GM12892 (cell line): ENCODE data around the gene GSG1L. TPM values are rescaled to one million over a fixed set of nuclear protein-coding genes. Genes with fewer than 3 reads are reported as not detected.

Source experiments
- DNase-seq: peaks from one replicate; pipeline ENCODE4 v3.0.0; 2011; ENCODE audit not compliant: insufficient read length
- FAIRE-seq: peaks from 2 replicates; lab custom pipeline; 2011; peaks lifted over from hg19 to GRCh38; lab: Jason Lieb, UNC
- POLR2A ChIP-seq: IDR thresholded peaks from 2 replicates; pipeline ENCODE4 v1.6.1; 2011; ENCODE audit warnings: low read depth, low read length, control low read depth
- POLR2AphosphoS5 ChIP-seq: IDR thresholded peaks from 2 replicates; pipeline ENCODE4 v1.6.1; 2011; ENCODE audit warnings: low read depth, low read length, control low read depth
- TAF1 ChIP-seq: IDR thresholded peaks from 2 replicates; pipeline ENCODE4 v1.6.1; 2011; ENCODE audit warnings: low read depth, mild to moderate bottlenecking, control low read depth, low read length, borderline replicate concordance
- polyA plus RNA-seq: library from polyadenylated mRNA; unstranded; fragments of >200 nt; gene quantifications from one replicate; pipeline ENCODE4 v1.2.1, GENCODE V29; 2012; ENCODE audit warnings: missing spikeins, inconsistent platforms; ENCODE audit not compliant: missing spikeins

Gene GSG1L
- not detected for polyA plus RNA-seq

DNA sequence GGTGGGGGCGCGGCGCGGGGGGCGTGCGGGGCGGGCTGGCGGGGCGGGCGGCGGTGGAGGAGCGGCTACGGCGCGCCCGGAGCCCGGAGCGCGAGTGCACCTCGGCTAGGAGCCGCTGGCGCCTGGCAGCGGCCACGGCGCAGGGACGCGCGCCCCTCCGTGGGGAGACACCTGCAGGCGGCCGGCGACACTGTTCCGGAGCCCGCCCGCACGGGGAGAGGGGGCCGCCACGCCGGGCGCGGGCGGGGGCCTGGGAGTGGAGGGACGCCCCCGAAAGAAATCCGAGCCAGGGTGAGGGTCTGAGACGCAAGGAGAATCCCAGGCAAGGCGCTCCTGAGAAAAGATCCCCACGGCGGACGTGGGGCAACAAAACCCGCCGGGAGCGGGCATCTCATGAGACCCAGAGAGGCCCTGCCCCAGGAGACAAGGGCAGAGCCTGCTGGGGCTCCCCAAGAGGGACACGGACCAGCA is at the start of gene GSG1L:
TSS of gene GSG1L (minus strand) at position 124 of the 471 bp plus-strand sequence. CDS start 290 bp downstream, outside the sequence.
- DNase-seq = no peak
- no peak for TF ChIP-seq POLR2AphosphoS5
- TF ChIP-seq POLR2A = no peak
- no peak for TF ChIP-seq TAF1
- FAIRE-seq = no peak

DNA sequence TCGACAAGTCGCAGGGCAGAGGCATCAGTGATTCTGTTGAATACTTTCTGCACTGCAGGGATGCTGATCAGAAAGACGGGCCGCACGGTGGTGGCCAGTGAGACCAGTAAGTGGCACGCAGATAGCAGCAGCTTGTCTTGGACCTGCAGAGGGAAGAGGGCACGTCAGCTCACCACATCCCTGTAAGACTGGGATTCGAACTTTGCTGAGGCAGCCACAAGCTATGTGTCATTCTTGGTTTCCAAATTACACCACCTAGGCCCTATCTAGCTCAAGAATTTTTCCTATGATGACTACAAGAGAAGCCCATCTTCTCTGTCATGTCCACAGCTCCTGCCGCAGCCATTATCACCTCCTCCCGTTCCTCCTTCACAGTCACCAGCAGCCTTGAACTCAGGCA is 49.4 kb upstream of the GSG1L start:
- DNase-seq (no peak), FAIRE-seq (no peak)
- TF ChIP-seq POLR2A = no peak
- TF ChIP-seq POLR2AphosphoS5 = no peak
- no peak for TF ChIP-seq TAF1

DNA sequence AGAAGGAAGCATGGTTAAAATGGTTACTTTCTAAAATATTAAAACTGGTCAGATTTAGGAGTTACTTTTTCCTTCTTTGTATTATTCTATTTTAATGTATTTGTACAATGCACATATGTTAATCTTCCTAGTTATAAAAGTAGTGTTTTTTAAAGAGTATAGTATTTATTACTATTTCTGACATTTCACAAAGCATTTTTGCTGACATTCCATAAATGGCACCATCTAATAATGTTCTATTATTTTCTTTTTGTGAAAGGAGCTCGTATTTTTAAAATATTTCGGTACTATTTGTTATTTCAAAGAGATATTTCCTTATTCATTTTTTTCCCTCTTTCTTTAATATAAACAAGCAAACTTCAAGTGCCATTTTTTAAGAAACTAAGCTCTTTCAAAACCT is 47.5 kb upstream of the GSG1L start:
- FAIRE-seq (no peak), DNase-seq (no peak)
- TF ChIP-seq POLR2A = no peak
- no peak for TF ChIP-seq TAF1
- no peak for TF ChIP-seq POLR2AphosphoS5

DNA sequence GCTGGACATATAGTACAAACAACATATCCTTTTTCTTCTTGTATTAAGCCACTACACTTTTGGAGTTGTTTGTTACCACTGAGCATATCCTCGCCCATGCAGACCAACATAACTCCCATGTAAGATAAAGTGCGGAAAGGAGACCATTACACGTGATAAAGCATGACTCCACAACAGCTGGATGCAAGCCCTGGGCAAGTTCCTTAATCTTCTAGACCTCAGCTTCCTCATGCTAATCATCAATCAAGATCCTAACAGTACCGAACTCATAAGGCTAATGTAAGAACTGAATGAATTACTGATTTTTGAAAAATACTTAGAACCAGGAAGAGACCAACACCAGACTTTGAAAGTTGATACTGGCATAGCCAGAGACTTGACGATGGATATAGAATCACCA is 47.0 kb upstream of the GSG1L start:
- no peak for FAIRE-seq
- DNase-seq = no peak
- TF ChIP-seq POLR2AphosphoS5 (no peak), POLR2A (no peak), TAF1 (no peak)

GRCh38 chr16:28110074-28110473 is 46.6 kb upstream of the GSG1L start:
- TF ChIP-seq POLR2AphosphoS5 = no peak
- no peak for TF ChIP-seq TAF1
- no peak for TF ChIP-seq POLR2A
- DNase-seq (no peak), FAIRE-seq (no peak)

- DNase-seq = no peak
- no peak for FAIRE-seq
- no peak for TF ChIP-seq POLR2AphosphoS5
Measured at GRCh38 chr16:28108590-28109247, 45.2 kb upstream of the GSG1L start.

DNA sequence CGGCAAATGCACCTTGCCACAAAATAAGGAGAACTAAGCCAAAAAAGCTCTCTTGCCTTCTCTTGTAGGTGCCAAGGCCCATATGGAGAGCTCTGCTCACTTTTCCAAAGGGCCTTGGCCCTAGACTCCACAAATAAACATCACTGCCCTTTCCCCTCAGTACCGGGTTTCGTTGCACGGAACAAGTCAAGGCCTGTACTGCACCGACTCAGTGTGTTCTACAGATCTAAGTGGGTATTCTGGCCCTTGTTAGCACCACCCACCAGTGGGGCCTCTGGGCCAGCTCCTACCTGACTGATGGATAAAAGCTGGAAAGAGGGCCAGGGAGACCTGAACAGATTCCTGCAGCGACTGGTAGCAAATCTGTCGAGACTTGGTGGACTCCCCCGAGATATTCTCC is 43.7 kb upstream of the GSG1L start:
- TF ChIP-seq TAF1 (no peak), POLR2AphosphoS5 (no peak), POLR2A (no peak)
- no peak for DNase-seq
- no peak for FAIRE-seq

- DNase-seq (no peak), FAIRE-seq (no peak)
- TF ChIP-seq POLR2A = no peak
- TF ChIP-seq TAF1 = no peak
- no peak for TF ChIP-seq POLR2AphosphoS5
Measured at GRCh38 chr16:28106467-28107215, 43.1 kb upstream of the GSG1L start.

DNA sequence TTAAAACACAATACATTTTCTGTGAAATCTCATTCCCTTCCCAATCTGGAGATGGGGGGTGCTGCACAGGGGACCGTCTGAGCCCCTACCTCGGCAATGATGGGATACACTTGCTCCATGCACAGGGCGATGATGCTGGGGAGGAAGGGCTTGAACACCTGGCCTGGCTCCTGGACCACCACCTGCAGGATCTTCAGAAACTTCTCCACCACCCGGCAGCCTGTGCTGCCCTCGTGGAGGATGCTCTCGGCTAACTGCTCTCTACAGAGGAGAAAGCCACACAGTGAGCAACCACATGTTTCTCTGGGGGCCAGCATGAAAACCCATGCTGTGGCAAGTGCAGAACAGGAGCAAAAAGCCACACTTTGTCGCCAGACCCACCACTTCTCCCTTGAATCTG is 42.4 kb upstream of the GSG1L start:
- TF ChIP-seq POLR2A (no peak), TAF1 (no peak), POLR2AphosphoS5 (no peak)

GRCh38 chr16:28105297-28105696 is 41.8 kb upstream of the GSG1L start:
- FAIRE-seq (no peak), DNase-seq (no peak)
- no peak for TF ChIP-seq POLR2A
- TF ChIP-seq TAF1 = no peak
- TF ChIP-seq POLR2AphosphoS5 = no peak

More for the DNA sequence above, 42.4 kb upstream of the GSG1L start:
- no peak for FAIRE-seq
- DNase-seq = no peak

- DNase-seq (no peak), FAIRE-seq (no peak)
- no peak for TF ChIP-seq TAF1
- no peak for TF ChIP-seq POLR2AphosphoS5
- no peak for TF ChIP-seq POLR2A
Measured at GRCh38 chr16:28104404-28104803, 40.9 kb upstream of the GSG1L start.

GRCh38 chr16:28103516-28104170 is 40.1 kb upstream of the GSG1L start:
- TF ChIP-seq POLR2AphosphoS5 = no peak
- TF ChIP-seq POLR2A = no peak
- TF ChIP-seq TAF1 = no peak
- no peak for FAIRE-seq
- no peak for DNase-seq

- FAIRE-seq (no peak), DNase-seq (no peak)
- no peak for TF ChIP-seq POLR2AphosphoS5
- no peak for TF ChIP-seq POLR2A
- TF ChIP-seq TAF1 = no peak
Measured at GRCh38 chr16:28101533-28101890, 38.0 kb upstream of the GSG1L start.
